Measurements from ENCODE around the gene FMNL2.

FMNL2 gene

GRCh38 chr2:152396763-152397162 lies 61.8 kb downstream of the FMNL2 start (continued):
- TF ChIP-seq TSHZ2 (CRISPR knock-in tag; IDR thresholded peaks at IDR 0.05) (no peak), ZNF565 (CRISPR knock-in tag; conservative IDR thresholded peaks at IDR 0.05; ENCODE audit: low read depth) (no peak), ZFP30 (CRISPR knock-in tag; IDR thresholded peaks at IDR 0.05) (no peak), TCF4 (CRISPR knock-in tag; IDR thresholded peaks at IDR 0.05; ENCODE audit: borderline replicate concordance) (no peak), ESRRG (CRISPR knock-in tag; IDR thresholded peaks at IDR 0.05) (no peak)

GRCh38 chr2:152399003-152399402 lies 64.0 kb downstream of the FMNL2 start:
- no peak for ATAC-seq
- TF ChIP-seq ESRRG (CRISPR knock-in tag; IDR thresholded peaks at IDR 0.05) (no peak), ZNF565 (CRISPR knock-in tag; conservative IDR thresholded peaks at IDR 0.05; ENCODE audit: low read depth) (no peak), PATZ1 (CRISPR knock-in tag; IDR thresholded peaks at IDR 0.05; ENCODE audit: borderline replicate concordance) (no peak), PPARA (CRISPR knock-in tag; IDR thresholded peaks at IDR 0.05; ENCODE audit: borderline replicate concordance) (no peak), ZNF8 (CRISPR knock-in tag; IDR thresholded peaks at IDR 0.05) (no peak), TSHZ2 (CRISPR knock-in tag; IDR thresholded peaks at IDR 0.05) (no peak), SNAI2 (CRISPR knock-in tag; IDR thresholded peaks at IDR 0.05) (no peak), BACH2 (CRISPR knock-in tag; IDR thresholded peaks at IDR 0.05; ENCODE audit: borderline replicate concordance) (no peak), POU6F1 (CRISPR knock-in tag; IDR thresholded peaks at IDR 0.05; ENCODE audit: borderline replicate concordance, low read depth) (no peak), GLIS3 (CRISPR knock-in tag; IDR thresholded peaks at IDR 0.05) (no peak), ZFP30 (CRISPR knock-in tag; IDR thresholded peaks at IDR 0.05) (no peak), CSDC2 (CRISPR knock-in tag; IDR thresholded peaks at IDR 0.05) (no peak), ZNF70 (CRISPR knock-in tag; IDR thresholded peaks at IDR 0.05) (no peak), OSR1 (CRISPR knock-in tag; IDR thresholded peaks at IDR 0.05) (no peak), ZC3H10 (CRISPR knock-in tag; IDR thresholded peaks at IDR 0.05) (no peak), CREB5 (CRISPR knock-in tag; IDR thresholded peaks at IDR 0.05; ENCODE audit: low read depth) (no peak), ARNTL (CRISPR knock-in tag; IDR thresholded peaks at IDR 0.05; ENCODE audit: borderline replicate concordance, low read depth) (no peak), CSRNP3 (CRISPR knock-in tag; IDR thresholded peaks at IDR 0.05) (no peak), TOX (CRISPR knock-in tag; IDR thresholded peaks at IDR 0.05; ENCODE audit: borderline replicate concordance) (no peak), ISL1 (CRISPR knock-in tag; IDR thresholded peaks at IDR 0.05) (no peak)
